CD4-positive, alpha-beta memory T cell (primary cell): ENCODE data around the gene SAFB. TPM values are rescaled to one million over a fixed set of nuclear protein-coding genes. Genes with fewer than 3 reads are reported as not detected.

Experiments used
- CTCF ChIA-PET: fragments of 350-600 bp; sonication (Branson Sonifier 250); formaldehyde crosslinking; loops from one replicate; lab custom pipeline; 2021; ENCODE audit warnings: inconsistent platforms; ENCODE audit not compliant: partially characterized antibody; lab: Charles Lee
- POLR2A ChIA-PET: fragments of 350-600 bp; sonication (Branson Sonifier 250); formaldehyde crosslinking; loops from one replicate; lab custom pipeline; 2021; ENCODE audit not compliant: partially characterized antibody; lab: Charles Lee
- DNase-seq, 5 donors: peaks; one replicate each; pipeline versions ENCODE4 v3.0.0 to v3.0.0-alpha.2; 2020 to 2022; ENCODE audit warnings: mixed read lengths in 1 of 5
- H3K27ac ChIP-seq: one replicate; pipeline ENCODE4 v1.7.0; 2013; ENCODE audit warnings: low read depth, low read length
- H3K27me3 ChIP-seq: 2 replicates; pipeline ENCODE4 v1.7.0; 2013; ENCODE audit warnings: mild to moderate bottlenecking, low read length, moderate library complexity; ENCODE audit not compliant: insufficient read depth
- H3K36me3 ChIP-seq: 2 replicates; pipeline ENCODE4 v1.7.0; 2013; ENCODE audit warnings: mild to moderate bottlenecking, low read length, moderate library complexity; ENCODE audit not compliant: insufficient read depth
- H3K4me1 ChIP-seq: 2 replicates; pipeline ENCODE4 v1.7.0; 2013; ENCODE audit warnings: mild to moderate bottlenecking, low read length, moderate library complexity; ENCODE audit not compliant: insufficient read depth
- H3K4me3 ChIP-seq, 2 donors: one replicate each; pipeline ENCODE4 v1.7.0; 2013; ENCODE audit warnings: low read length in 2 of 2, mild to moderate bottlenecking in 1 of 2
- H3K9me3 ChIP-seq, 2 donors: one replicate each; pipeline ENCODE4 v1.7.0; 2013; ENCODE audit warnings: low read length in 2 of 2, control low read depth in 1 of 2; ENCODE audit not compliant: control insufficient read depth in 1 of 2
- H3K27ac Mint-ChIP-seq, 7 donors: one replicate each; pipeline ENCODE4 v1.8.0; 2020 to 2021; ENCODE audit warnings: mixed read lengths in 7 of 7, mild to moderate bottlenecking in 6 of 7, inconsistent platforms in 3 of 7, moderate library complexity in 3 of 7
- H3K27me3 Mint-ChIP-seq, 2 donors: one replicate each; pipeline ENCODE4 v1.8.0; 2020 to 2021; ENCODE audit warnings: mixed read lengths in 2 of 2
- H3K36me3 Mint-ChIP-seq, 2 donors: one replicate each; pipeline ENCODE4 v1.8.0; 2020 to 2021; ENCODE audit warnings: mixed read lengths in 2 of 2, inconsistent platforms in 1 of 2, mild to moderate bottlenecking in 1 of 2
- H3K4me1 Mint-ChIP-seq, 4 donors: one replicate each; pipeline ENCODE4 v1.8.0; 2020 to 2021; ENCODE audit warnings: mixed read lengths in 4 of 4, mild to moderate bottlenecking in 1 of 4
- H3K4me3 Mint-ChIP-seq, 8 donors: one replicate each; pipeline ENCODE4 v1.8.0; 2020 to 2021; ENCODE audit warnings: mixed read lengths in 8 of 8, mild to moderate bottlenecking in 7 of 8, moderate library complexity in 6 of 8, inconsistent platforms in 3 of 8
- H3K9me3 Mint-ChIP-seq, 8 donors: one replicate each; pipeline ENCODE4 v1.8.0; 2020 to 2021; ENCODE audit warnings: mixed read lengths in 8 of 8, mild to moderate bottlenecking in 5 of 8, inconsistent platforms in 3 of 8, moderate library complexity in 1 of 8
- intact Hi-C: fragments of 100-400 bp; cut with micrococcal nuclease; formaldehyde crosslinking; loops from one replicate; pipeline ENCODE4 v1.15.1; 2023
- polyA plus RNA-seq, 2 donors: library from polyadenylated mRNA; unstranded; fragments of 300-500 nt; fragmentation: Illumina TruSeq; gene quantifications; one replicate each; pipeline ENCODE4 v1.2.3, GENCODE V29; 2021
- total RNA-seq, 2 experiments: library from RNA; stranded (reverse); gene quantifications; one replicate each; pipeline ENCODE4 v1.2.3, GENCODE V29; 2021

SAFB gene
- total and polyA plus RNA-seq, 4 experiments from 2014 or later, result 14.6 to 211 (median 159) TPM

GRCh38 chr19:5625641-5626040, 2.8 kb downstream of the SAFB start:
- peaks cover 0 to 5% (median 0%) of the 10 kb centered on the region in 8 donors for H3K9me3 Mint-ChIP-seq
- no peaks in the 10 kb centered on the region for H3K27me3 Mint-ChIP-seq
- Histone ChIP-seq H3K4me3 (peak overlapping the region in 1 of 2 donors; percentile 10), H3K36me3 (peaks cover 41% of the 10 kb centered on the region), H3K27ac (peak overlapping the region; percentile 97), H3K9me3 (no peaks in the 10 kb centered on the region), H3K27me3 (no peaks in the 10 kb centered on the region), H3K4me1 (peaks cover 75% of the 10 kb centered on the region)
- no peak for DNase-seq
- peaks cover 39 to 77% of the 10 kb centered on the region in 2 donors for H3K36me3 Mint-ChIP-seq
- ChIA-PET CTCF (interaction anchor here (0.9 kb wide), 1 partner anchor 21 kb away, joined by 3 read pairs; no protein-coding TSS in a partner anchor), POLR2A (interaction anchor here (0.9 kb wide), 1 partner anchor 51 kb away, joined by 3 read pairs; no protein-coding TSS in a partner anchor)
- peak overlapping the region; percentile 9 to 100 (median 49) for H3K27ac Mint-ChIP-seq
- H3K4me3 Mint-ChIP-seq, result peak overlapping the region; percentile 93 to 100 (median 98)
- H3K4me1 Mint-ChIP-seq, result peaks cover 44 to 86% (median 67%) of the 10 kb centered on the region in 4 donors
- intact Hi-C loops, result no loop called here

GRCh38 chr19:5627395-5627904, 4.6 kb downstream of the SAFB start:
- CTCF ChIA-PET, result no interaction called here

GRCh38 chr19:5628461-5628860, 5.6 kb downstream of the SAFB start:
- Mint-ChIP-seq H3K27ac (peak overlapping the region in 4 of 7 donors; percentile 22 to 79 (median 46)), H3K9me3 (no peaks in the 10 kb centered on the region), H3K4me3 (peak overlapping the region in 4 of 8 donors; percentile 39 to 70 (median 48)), H3K27me3 (no peaks in the 10 kb centered on the region), H3K36me3 (peaks cover 46 to 76% of the 10 kb centered on the region in 2 donors), H3K4me1 (peaks cover 56 to 92% (median 81%) of the 10 kb centered on the region in 4 donors)
- intact Hi-C loops, result no loop called here
- no peak for DNase-seq
- Histone ChIP-seq H3K9me3 (no peaks in the 10 kb centered on the region), H3K4me1 (peaks cover 89% of the 10 kb centered on the region), H3K27ac (no peak overlapping the region), H3K4me3 (no peak overlapping the region), H3K36me3 (peaks cover 41% of the 10 kb centered on the region), H3K27me3 (no peaks in the 10 kb centered on the region)
- ChIA-PET CTCF (no interaction called here), POLR2A (no interaction called here)

More at GRCh38 chr19:5627395-5627904, 4.6 kb downstream of the SAFB start:
- Histone ChIP-seq H3K9me3 (no peaks in the 10 kb centered on the region), H3K4me3 (no peak overlapping the region), H3K27ac (no peak overlapping the region), H3K4me1 (peaks cover 81% of the 10 kb centered on the region), H3K36me3 (peaks cover 41% of the 10 kb centered on the region), H3K27me3 (no peaks in the 10 kb centered on the region)
- Mint-ChIP-seq H3K9me3 (peaks cover 0 to 5% (median 0%) of the 10 kb centered on the region in 8 donors), H3K4me1 (peaks cover 50 to 91% (median 77%) of the 10 kb centered on the region in 4 donors), H3K4me3 (peak overlapping the region in 7 of 8 donors; percentile 11 to 65 (median 53)), H3K27me3 (no peaks in the 10 kb centered on the region), H3K36me3 (peaks cover 46 to 78% of the 10 kb centered on the region in 2 donors), H3K27ac (peak overlapping the region in 4 of 7 donors; percentile 8 to 74 (median 61))
- DNase-seq, result no peak
- POLR2A ChIA-PET, result interaction anchor here (0.9 to 1.3 kb wide), 2 partner anchors 12 to 52 kb away, joined by 3 to 6 read pairs; no protein-coding TSS in a partner anchor
- intact Hi-C loops, result no loop called here

DNA sequence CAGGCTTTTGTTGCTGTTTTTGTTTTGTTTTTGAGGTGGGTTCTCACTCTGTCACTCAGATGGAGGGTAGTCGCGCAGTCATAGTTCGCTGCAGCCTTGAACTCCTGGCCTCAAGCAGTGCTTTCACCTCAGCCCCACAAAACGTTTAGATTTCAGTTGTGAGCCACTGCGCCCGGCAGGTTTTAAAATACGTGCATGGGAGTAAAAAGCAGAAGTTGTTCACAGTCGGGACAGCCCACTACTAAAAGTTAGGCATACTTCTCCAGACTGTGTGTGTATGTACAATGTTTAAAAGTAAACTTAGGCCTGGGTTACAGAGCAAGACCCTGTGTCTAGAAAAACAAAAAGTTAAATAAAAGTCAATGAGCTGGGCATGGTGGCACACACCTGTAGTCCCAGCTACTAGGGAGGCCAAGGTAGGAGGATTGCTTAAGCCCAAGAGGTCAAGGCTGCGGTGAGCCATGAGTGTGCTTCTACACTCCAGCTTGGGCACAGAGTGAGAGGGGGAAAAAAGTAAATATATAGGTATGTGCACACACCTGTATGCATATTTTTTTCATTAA, 6.1 kb downstream of the SAFB start:
- H3K36me3 ChIP-seq, result peaks cover 41% of the 10 kb centered on the region
- intact Hi-C loops, result no loop called here
- peak overlapping the region in 6 of 7 donors; percentile 2 to 56 (median 46) for H3K27ac Mint-ChIP-seq
- H3K27me3 Mint-ChIP-seq, result no peaks in the 10 kb centered on the region
- H3K9me3 ChIP-seq, result no peaks in the 10 kb centered on the region
- H3K27ac ChIP-seq, result no peak overlapping the region
- no peak for DNase-seq
- H3K4me1 Mint-ChIP-seq, result peaks cover 59 to 94% (median 80%) of the 10 kb centered on the region in 4 donors
- H3K4me3 ChIP-seq, result no peak overlapping the region
- H3K4me1 ChIP-seq, result peaks cover 95% of the 10 kb centered on the region
- H3K27me3 ChIP-seq, result no peaks in the 10 kb centered on the region
- CTCF ChIA-PET, result interaction anchor here (1.3 kb wide), 1 partner anchor 12 kb away, joined by 3 read pairs; no protein-coding TSS in a partner anchor
- H3K4me3 Mint-ChIP-seq, result peak overlapping the region in 7 of 8 donors; percentile 21 to 72 (median 36)
- peaks cover 46 to 73% of the 10 kb centered on the region in 2 donors for H3K36me3 Mint-ChIP-seq
- no peaks in the 10 kb centered on the region for H3K9me3 Mint-ChIP-seq
- POLR2A ChIA-PET, result no interaction called here

DNA sequence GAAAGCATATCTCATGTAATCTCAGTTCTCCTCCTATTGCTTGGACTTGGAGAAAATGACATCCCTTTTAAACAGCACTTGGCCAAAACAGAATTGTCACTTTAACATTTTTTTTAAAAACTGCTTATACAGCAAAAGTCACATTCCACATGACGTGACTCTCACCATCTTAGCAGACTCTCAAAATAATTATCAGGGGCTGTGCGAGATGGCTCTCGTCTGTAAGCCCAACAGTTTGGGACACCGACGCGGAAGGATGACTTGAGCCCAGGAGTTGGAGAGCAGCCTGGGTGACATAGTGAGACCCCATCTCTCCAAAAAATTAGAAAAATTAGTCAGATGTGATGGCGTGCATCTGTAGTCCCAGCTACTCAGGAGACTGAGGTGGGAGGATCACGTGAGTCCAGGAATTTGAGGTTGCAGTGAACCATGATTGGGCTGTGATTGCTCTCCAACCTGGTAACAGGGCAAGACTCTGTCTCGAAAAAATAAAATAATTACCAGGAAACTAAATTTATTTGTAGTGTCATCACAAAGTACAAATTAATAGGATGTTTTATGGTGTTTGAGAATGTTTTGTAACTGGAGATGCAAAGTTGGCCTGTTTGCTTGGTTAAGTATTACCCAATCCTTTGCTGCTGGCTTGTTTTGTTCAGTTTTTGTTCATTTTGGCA, 8.8 kb downstream of the SAFB start:
- Mint-ChIP-seq H3K27ac (peak overlapping the region in 4 of 7 donors; percentile 19 to 66 (median 48)), H3K4me1 (peaks cover 52 to 86% (median 71%) of the 10 kb centered on the region in 4 donors), H3K27me3 (no peaks in the 10 kb centered on the region), H3K9me3 (no peaks in the 10 kb centered on the region), H3K4me3 (peak overlapping the region in 5 of 8 donors; percentile 9 to 66 (median 12)), H3K36me3 (peaks cover 29 to 60% of the 10 kb centered on the region in 2 donors)
- no peaks in the 10 kb centered on the region for H3K27me3 ChIP-seq
- ChIA-PET CTCF (no interaction called here), POLR2A (no interaction called here)
- intact Hi-C loops, result no loop called here
- H3K9me3 ChIP-seq, result no peaks in the 10 kb centered on the region
- H3K36me3 ChIP-seq, result peaks cover 30% of the 10 kb centered on the region
- no peak for DNase-seq
- peaks cover 90% of the 10 kb centered on the region for H3K4me1 ChIP-seq
- H3K27ac ChIP-seq, result no peak overlapping the region
- H3K4me3 ChIP-seq, result no peak overlapping the region

- H3K4me1 ChIP-seq, result peaks cover 86% of the 10 kb centered on the region
- Mint-ChIP-seq H3K4me1 (peaks cover 52 to 81% (median 68%) of the 10 kb centered on the region in 4 donors), H3K27ac (peak overlapping the region in 3 of 7 donors; percentile 1 to 66 (median 36)), H3K36me3 (peaks cover 28 to 56% of the 10 kb centered on the region in 2 donors), H3K9me3 (no peaks in the 10 kb centered on the region), H3K4me3 (peak overlapping the region in 4 of 8 donors; percentile 9 to 66 (median 20)), H3K27me3 (no peaks in the 10 kb centered on the region)
- H3K9me3 ChIP-seq, result no peaks in the 10 kb centered on the region
- H3K36me3 ChIP-seq, result peaks cover 26% of the 10 kb centered on the region
- ChIA-PET POLR2A (no interaction called here), CTCF (no interaction called here)
- intact Hi-C loops, result no loop called here
- H3K27ac ChIP-seq, result no peak overlapping the region
- H3K27me3 ChIP-seq, result no peaks in the 10 kb centered on the region
- no peak overlapping the region for H3K4me3 ChIP-seq
- DNase-seq, result no peak
These were observed 9.3 kb downstream of the SAFB start for GRCh38 chr19:5632241-5632612.

- H3K9me3 Mint-ChIP-seq, result no peaks in the 10 kb centered on the region
- no peaks in the 10 kb centered on the region for H3K27me3 ChIP-seq
- peaks cover 52 to 81% (median 68%) of the 10 kb centered on the region in 4 donors for H3K4me1 Mint-ChIP-seq
- peak overlapping the region in 1 of 8 donors; percentile 66 for H3K4me3 Mint-ChIP-seq
- peaks cover 86% of the 10 kb centered on the region for H3K4me1 ChIP-seq
- no peaks in the 10 kb centered on the region for H3K27me3 Mint-ChIP-seq
- H3K9me3 ChIP-seq, result no peaks in the 10 kb centered on the region
- ChIA-PET CTCF (no interaction called here), POLR2A (no interaction called here)
- peak overlapping the region in 4 of 7 donors; percentile 1 to 70 (median 46) for H3K27ac Mint-ChIP-seq
- no peak overlapping the region for H3K4me3 ChIP-seq
- no peak overlapping the region for H3K27ac ChIP-seq
- no peak for DNase-seq
- intact Hi-C loops, result no loop called here
- peaks cover 24 to 56% of the 10 kb centered on the region in 2 donors for H3K36me3 Mint-ChIP-seq
- H3K36me3 ChIP-seq, result peaks cover 23% of the 10 kb centered on the region
These were observed 9.8 kb downstream of the SAFB start for GRCh38 chr19:5632657-5633056.
